Stimulated activated naive B cell treated with anti-CD40 and anti-IgM and Interleukin-4, amounts not matched to agents 10 μg/mL and 1 μg/mL and 100 μg/mL, for 72 hours (primary cell): Measurements from ENCODE around the gene SPECC1.
"Not testable (repeated sequence)": the region's sequence is repeated elsewhere in the genome, so short reads cannot be mapped to it uniquely, and the experiment has no call there.

Experiments used
- ATAC-seq, 2 donors: fragments of 150-1000 bp; cut with Tn5 transposase; replicated peaks; 2 replicates each; pipeline ENCODE4 v1.10.0; 2021; ENCODE audit warnings: moderate library complexity in 1 of 2
- DNase-seq: peaks from one replicate; pipeline ENCODE4 v3.0.0; 2021
- H3K27ac Mint-ChIP-seq: one replicate; pipeline ENCODE4 v1.8.0; 2022; ENCODE audit warnings: mild to moderate bottlenecking, mixed read lengths
- H3K27me3 Mint-ChIP-seq, 2 donors: one replicate each; pipeline ENCODE4 v1.8.0; 2022; ENCODE audit warnings: mixed read lengths in 2 of 2
- H3K36me3 Mint-ChIP-seq, 2 donors: one replicate each; pipeline ENCODE4 v1.8.0; 2022; ENCODE audit warnings: mixed read lengths in 2 of 2, mild to moderate bottlenecking in 1 of 2
- H3K4me1 Mint-ChIP-seq, 2 donors: one replicate each; pipeline ENCODE4 v1.8.0; 2022; ENCODE audit warnings: mixed read lengths in 2 of 2, mild to moderate bottlenecking in 1 of 2
- H3K4me3 Mint-ChIP-seq, 2 donors: one replicate each; pipeline ENCODE4 v1.8.0; 2022; ENCODE audit warnings: mild to moderate bottlenecking in 2 of 2, mixed read lengths in 2 of 2, moderate library complexity in 1 of 2
- H3K9me3 Mint-ChIP-seq, 2 donors: one replicate each; pipeline ENCODE4 v1.8.0; 2022; ENCODE audit warnings: mixed read lengths in 2 of 2, mild to moderate bottlenecking in 1 of 2

SPECC1 gene

DNA sequence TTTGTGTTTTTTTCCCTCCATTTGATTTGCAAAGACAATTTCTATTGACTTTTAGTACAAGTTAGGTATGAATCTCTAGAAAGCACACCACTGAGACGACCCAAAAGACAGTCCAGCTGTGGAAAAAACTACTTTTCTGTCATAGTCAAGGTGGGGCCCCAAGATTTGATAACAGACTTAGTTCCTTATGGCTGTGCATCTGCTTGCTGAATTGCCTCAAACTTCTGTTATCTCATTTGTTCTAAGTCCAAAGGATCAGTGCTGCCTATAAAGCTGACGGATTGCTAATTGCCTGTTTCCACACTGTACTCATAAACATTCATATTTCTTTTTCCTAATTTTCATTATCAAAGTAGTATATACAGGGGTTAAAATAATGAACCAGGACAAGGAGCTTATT, 180.8 kb downstream of the SPECC1 start:
- Mint-ChIP-seq H3K36me3 (peaks cover 0 to 3% of the 10 kb centered on the region in 2 donors), H3K27ac (no peak overlapping the region), H3K27me3 (no peaks in the 10 kb centered on the region), H3K4me1 (peaks cover 1 to 7% of the 10 kb centered on the region in 2 donors), H3K4me3 (no peak overlapping the region), H3K9me3 (peaks cover 0 to 3% of the 10 kb centered on the region in 2 donors)
- ATAC-seq = no peak
- DNase-seq = no peak

DNA sequence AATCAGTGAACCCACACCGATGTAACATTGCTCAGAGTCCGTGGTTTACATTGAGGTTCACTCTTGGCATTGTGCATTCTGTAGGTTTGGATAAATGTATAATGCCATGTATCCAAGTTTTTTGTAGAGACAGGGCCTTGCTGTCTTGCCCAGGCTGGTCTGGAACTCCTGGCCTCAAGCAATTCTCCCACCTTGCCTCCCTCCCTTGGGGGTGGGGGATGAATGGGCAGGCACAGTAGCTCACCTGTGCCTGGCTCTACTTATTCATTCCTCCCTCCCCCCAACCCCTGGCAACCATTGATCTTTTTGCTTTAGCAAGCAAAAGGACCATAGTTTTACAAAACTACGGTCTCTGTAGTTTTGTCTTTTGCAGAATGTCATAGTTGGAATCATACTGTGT, 181.4 kb downstream of the SPECC1 start:
- H3K4me1 Mint-ChIP-seq = peaks cover 1 to 7% of the 10 kb centered on the region in 2 donors
- H3K27ac Mint-ChIP-seq = no peak overlapping the region
- H3K27me3 Mint-ChIP-seq = no peaks in the 10 kb centered on the region
- no peak overlapping the region for H3K4me3 Mint-ChIP-seq
- DNase-seq (no peak), ATAC-seq (no peak)
- H3K9me3 Mint-ChIP-seq = peaks cover 0 to 4% of the 10 kb centered on the region in 2 donors
- H3K36me3 Mint-ChIP-seq = peaks cover 0 to 3% of the 10 kb centered on the region in 2 donors

- Mint-ChIP-seq H3K9me3 (peaks cover 3 to 6% of the 10 kb centered on the region in 2 donors), H3K4me1 (peaks cover 1 to 7% of the 10 kb centered on the region in 2 donors), H3K4me3 (no peak overlapping the region), H3K27me3 (no peaks in the 10 kb centered on the region), H3K27ac (no peak overlapping the region), H3K36me3 (peaks cover 2 to 5% of the 10 kb centered on the region in 2 donors)
- no peak for DNase-seq
- no peak for ATAC-seq
These were observed 181.9 kb downstream of the SPECC1 start for GRCh38 chr17:20191056-20191455.

DNA sequence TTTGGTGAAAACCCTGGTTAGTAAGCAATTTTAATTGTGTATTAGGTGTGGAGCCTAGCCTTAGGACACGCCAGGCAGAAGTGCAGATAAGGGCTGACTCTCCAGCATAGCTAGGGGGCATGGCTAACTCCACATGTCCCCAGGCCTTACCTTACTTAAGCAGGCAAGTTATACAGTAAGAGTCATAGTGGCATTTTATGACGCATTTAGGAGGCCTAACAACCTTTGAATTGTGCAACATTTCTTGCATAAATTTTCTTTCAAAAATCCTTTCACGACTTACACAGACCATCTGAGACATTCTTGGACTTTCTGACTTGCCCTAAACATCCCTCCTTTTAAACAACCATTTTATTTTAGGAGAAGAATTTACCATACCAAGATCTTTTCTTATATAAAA, 187.1 kb downstream of the SPECC1 start:
- H3K27ac Mint-ChIP-seq, DNase-seq, H3K4me3 Mint-ChIP-seq, H3K27me3 Mint-ChIP-seq, ATAC-seq, H3K4me1 Mint-ChIP-seq: not testable (repeated sequence)
- Mint-ChIP-seq H3K36me3 (peaks cover 12 to 16% of the 10 kb centered on the region in 2 donors), H3K9me3 (peaks cover 13 to 15% of the 10 kb centered on the region in 2 donors)

DNA sequence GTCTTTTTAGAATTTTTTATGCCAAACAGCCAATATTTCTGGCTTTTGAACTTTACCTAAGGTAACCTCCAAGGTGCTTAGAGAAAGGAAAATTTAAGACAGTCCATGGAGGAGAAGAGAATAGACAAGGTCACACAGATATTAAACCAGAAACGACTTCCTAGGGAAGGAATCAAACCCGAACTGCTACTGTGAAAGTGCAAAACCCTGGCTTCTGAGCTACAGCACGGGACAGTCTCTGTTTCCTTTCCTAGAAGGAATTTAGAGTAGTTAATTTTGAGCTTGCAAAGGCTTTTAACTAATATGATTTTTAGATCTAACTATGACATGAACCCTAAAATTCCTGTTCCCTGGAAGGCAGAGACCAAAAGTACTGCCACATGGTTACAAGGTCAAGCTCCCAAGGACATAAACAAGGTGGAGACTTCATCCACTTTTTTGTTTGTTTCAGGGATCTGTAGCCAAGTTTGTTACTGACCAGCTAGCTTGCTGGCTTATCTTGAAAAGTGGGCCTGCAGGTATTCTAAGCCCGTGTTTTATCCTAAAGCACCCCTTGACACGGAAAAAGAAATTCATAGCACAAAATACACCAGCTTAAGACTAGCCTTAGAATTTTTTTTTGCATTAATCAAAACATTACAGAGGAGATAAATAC, 188.2 kb downstream of the SPECC1 start:
- Mint-ChIP-seq H3K27me3 (no peaks in the 10 kb centered on the region), H3K27ac (no peak overlapping the region), H3K36me3 (peaks cover 12 to 16% of the 10 kb centered on the region in 2 donors), H3K9me3 (peaks cover 13 to 15% of the 10 kb centered on the region in 2 donors), H3K4me3 (no peak overlapping the region), H3K4me1 (peaks cover 2 to 9% of the 10 kb centered on the region in 2 donors)
- no peak for DNase-seq
- no peak for ATAC-seq

DNA sequence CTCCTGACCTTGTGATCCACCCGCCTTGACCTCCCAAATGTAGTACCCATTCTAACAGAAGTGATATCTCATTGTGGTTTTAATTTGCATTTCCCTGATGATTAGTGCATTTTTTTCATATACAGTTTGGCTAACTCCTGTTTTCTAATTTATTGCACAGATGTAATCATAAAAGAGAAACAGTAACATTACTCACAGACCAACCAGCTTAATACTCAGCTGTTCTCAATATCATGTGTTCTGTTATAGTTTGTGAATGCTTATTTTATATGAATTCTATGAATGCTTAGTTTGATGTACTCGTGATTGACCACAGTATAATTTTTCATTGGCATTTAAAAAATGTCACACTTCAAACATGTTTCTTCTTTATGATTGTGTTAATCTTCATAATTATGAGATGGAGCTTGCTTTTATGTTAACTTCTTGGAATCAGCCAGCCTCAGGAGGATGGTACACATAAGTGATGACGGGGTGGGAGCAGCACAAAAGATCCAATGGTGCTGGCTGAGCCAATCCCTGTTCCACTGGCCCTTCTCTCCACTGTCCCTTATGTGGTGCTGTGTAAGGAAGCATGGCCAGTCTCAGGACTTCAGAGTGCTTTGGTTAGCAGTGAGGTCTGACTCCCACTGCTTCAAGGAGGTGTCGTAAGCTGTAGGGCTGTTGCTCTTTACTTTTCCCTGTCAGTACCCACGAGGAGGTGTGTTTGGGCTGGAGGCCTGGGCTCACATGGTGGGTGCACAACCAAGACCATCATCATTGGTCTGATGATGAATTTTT, 191.0 kb downstream of the SPECC1 start:
- H3K4me3 Mint-ChIP-seq = no peak overlapping the region
- no peak for ATAC-seq
- no peak overlapping the region for H3K27ac Mint-ChIP-seq
- peaks cover 7 to 21% of the 10 kb centered on the region in 2 donors for H3K4me1 Mint-ChIP-seq
- peaks cover 9 to 25% of the 10 kb centered on the region in 2 donors for H3K36me3 Mint-ChIP-seq
- no peak for DNase-seq
- H3K27me3 Mint-ChIP-seq = no peaks in the 10 kb centered on the region
- H3K9me3 Mint-ChIP-seq = peaks cover 9 to 15% of the 10 kb centered on the region in 2 donors

DNA sequence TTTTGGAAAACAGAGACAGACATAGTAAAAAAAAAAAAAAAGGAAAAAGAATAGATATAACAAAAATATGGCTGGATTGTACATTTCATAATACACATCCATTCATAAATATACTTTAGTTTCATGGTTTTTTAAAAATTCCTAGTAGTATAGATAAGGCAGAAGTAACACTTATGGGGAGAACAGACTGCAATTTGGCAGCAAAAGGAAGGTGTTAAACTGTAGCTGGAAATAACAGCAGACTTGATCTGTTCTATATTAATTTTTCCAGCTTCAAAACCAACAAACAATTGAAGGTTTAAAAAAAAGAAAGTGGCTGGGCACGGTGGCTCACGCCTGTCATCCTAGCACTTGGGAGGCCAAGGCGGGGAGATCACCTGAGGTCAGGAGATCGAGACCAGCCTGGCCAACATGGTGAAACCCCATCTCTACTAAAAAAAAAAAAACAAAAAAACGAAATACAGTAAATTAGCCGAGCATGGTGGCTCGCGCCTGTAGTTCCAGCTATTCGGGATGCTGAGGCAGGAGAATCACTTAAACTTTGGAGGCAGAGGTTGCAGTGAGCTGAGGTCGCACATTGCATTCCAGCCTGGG, 191.8 kb downstream of the SPECC1 start:
- Mint-ChIP-seq H3K4me3 (no peak overlapping the region), H3K4me1 (peaks cover 9 to 21% of the 10 kb centered on the region in 2 donors), H3K36me3 (peaks cover 8 to 25% of the 10 kb centered on the region in 2 donors), H3K27me3 (no peaks in the 10 kb centered on the region), H3K27ac (no peak overlapping the region), H3K9me3 (peaks cover 8 to 13% of the 10 kb centered on the region in 2 donors)
- ATAC-seq (no peak), DNase-seq (no peak)

DNA sequence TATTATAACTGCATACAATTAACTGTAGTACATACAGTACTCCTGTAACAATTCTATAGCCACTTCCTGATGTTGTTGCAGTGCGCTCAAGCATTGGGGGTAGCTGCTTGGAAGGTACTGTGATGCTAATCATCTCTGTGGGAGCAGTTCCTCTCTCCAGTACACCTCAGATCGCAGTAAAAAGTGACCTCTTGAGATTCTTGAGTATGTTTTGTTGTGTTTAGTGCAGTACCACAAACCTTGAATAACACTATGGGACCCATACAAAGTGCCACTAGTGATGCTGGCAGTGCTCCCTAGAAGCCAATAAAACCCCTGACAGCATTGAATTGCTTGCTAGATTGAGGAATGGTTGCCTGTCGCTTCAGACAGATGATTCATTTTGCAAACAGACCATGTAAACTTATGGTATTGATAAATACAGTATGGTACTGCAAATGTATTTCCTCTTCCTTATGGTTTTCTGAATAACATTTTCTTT, 193.0 kb downstream of the SPECC1 start:
- Mint-ChIP-seq H3K4me1 (peaks cover 10 to 21% of the 10 kb centered on the region in 2 donors), H3K9me3 (peaks cover 7 to 10% of the 10 kb centered on the region in 2 donors), H3K27me3 (no peaks in the 10 kb centered on the region), H3K27ac (no peak overlapping the region), H3K36me3 (peaks cover 8 to 22% of the 10 kb centered on the region in 2 donors), H3K4me3 (no peak overlapping the region)
- no peak for DNase-seq
- ATAC-seq = peak; percentile 31 to 50

GRCh38 chr17:20203018-20203417, 193.9 kb downstream of the SPECC1 start:
- Mint-ChIP-seq H3K4me3 (no peak overlapping the region), H3K36me3 (peaks cover 4 to 16% of the 10 kb centered on the region in 2 donors), H3K27me3 (no peaks in the 10 kb centered on the region), H3K9me3 (peaks cover 6 to 9% of the 10 kb centered on the region in 2 donors), H3K27ac (no peak overlapping the region), H3K4me1 (peaks cover 10 to 20% of the 10 kb centered on the region in 2 donors)
- DNase-seq = no peak
- ATAC-seq = no peak

DNA sequence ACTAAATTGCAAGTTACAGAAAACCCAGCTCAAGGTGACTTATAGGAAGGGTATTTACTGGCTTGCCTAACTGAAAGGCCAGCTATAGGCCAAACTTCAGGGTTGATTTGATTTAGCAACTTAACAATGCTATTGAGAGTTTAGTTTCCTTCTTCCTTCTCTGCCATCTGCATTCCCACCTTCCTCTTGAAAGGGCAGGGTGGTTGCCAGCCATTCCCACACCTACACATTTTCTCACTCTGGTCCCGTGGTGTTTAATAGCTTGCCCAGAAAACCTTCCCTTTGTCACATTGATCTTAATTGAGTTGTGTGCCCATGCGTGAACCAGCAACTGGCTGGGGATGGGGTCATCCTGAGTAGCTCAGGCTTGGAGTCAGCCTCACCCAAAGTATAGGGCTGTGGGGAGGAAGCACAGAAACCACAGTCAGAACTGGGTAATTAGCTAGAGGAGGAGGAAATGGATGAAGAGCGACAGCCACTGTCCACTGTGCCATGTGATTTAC, 194.7 kb downstream of the SPECC1 start:
- Mint-ChIP-seq H3K4me3 (no peak overlapping the region), H3K27me3 (no peaks in the 10 kb centered on the region), H3K36me3 (peaks cover 0 to 11% of the 10 kb centered on the region in 2 donors), H3K9me3 (peaks cover under 1% of the 10 kb centered on the region in 2 donors), H3K4me1 (peaks cover 8 to 13% of the 10 kb centered on the region in 2 donors), H3K27ac (no peak overlapping the region)
- DNase-seq (no peak), ATAC-seq (peak; percentile 85 to 87)

DNA sequence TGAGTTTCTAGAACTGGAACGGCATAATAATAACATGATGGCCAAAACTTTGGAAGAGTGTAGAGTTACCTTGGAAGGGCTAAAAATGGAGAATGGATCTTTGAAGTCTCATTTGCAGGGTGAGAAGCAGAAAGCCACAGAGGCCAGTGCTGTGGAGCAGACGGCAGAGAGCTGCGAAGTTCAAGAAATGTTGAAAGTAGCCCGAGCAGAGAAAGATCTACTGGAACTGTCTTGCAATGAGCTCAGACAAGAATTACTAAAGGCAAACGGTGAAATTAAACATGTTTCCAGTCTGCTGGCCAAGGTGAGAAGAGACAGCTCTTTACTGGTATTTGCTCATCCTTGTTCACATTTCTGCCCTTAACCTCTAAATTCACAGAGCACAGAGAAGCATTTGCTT, 196.4 kb downstream of the SPECC1 start:
- H3K4me1 Mint-ChIP-seq = peaks cover 8 to 12% of the 10 kb centered on the region in 2 donors
- H3K9me3 Mint-ChIP-seq = no peaks in the 10 kb centered on the region
- peaks cover 0 to 13% of the 10 kb centered on the region in 2 donors for H3K36me3 Mint-ChIP-seq
- DNase-seq (no peak), ATAC-seq (no peak)
- H3K27me3 Mint-ChIP-seq = no peaks in the 10 kb centered on the region
- no peak overlapping the region for H3K4me3 Mint-ChIP-seq
- H3K27ac Mint-ChIP-seq = no peak overlapping the region

DNA sequence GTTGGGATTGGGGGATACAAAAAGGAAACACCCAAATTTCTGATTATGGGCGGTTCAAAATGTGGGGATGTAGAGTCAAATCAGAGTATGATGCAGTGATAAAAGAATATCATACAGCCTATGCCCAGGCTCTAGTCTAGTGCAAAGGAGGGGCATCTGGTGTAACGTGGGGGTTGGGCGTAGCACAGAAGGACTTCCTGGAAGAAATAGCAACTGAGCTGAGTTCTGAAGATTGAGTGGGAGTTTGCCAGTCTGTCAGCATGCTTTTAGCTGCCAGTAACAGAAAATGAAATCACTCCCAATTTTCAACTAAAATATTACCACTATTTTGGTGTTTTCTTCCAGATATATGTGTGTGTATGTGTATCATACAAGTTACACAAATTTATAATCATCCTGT, 196.9 kb downstream of the SPECC1 start:
- H3K27me3 Mint-ChIP-seq = no peaks in the 10 kb centered on the region
- H3K4me3 Mint-ChIP-seq = no peak overlapping the region
- H3K27ac Mint-ChIP-seq = no peak overlapping the region
- DNase-seq (no peak), ATAC-seq (no peak)
- H3K4me1 Mint-ChIP-seq = peaks cover 8 to 12% of the 10 kb centered on the region in 2 donors
- peaks cover 0 to 14% of the 10 kb centered on the region in 2 donors for H3K36me3 Mint-ChIP-seq
- no peaks in the 10 kb centered on the region for H3K9me3 Mint-ChIP-seq

GRCh38 chr17:20206591-20206990, 197.4 kb downstream of the SPECC1 start:
- H3K4me3 Mint-ChIP-seq = no peak overlapping the region
- DNase-seq (no peak), ATAC-seq (no peak)
- H3K9me3 Mint-ChIP-seq = peaks cover 0 to under 1% of the 10 kb centered on the region in 2 donors
- no peaks in the 10 kb centered on the region for H3K27me3 Mint-ChIP-seq
- H3K27ac Mint-ChIP-seq = no peak overlapping the region
- peaks cover 0 to 14% of the 10 kb centered on the region in 2 donors for H3K36me3 Mint-ChIP-seq
- peaks cover 8 to 12% of the 10 kb centered on the region in 2 donors for H3K4me1 Mint-ChIP-seq

GRCh38 chr17:20207262-20207985, 198.3 kb downstream of the SPECC1 start:
- no peaks in the 10 kb centered on the region for H3K27me3 Mint-ChIP-seq
- no peak overlapping the region for H3K27ac Mint-ChIP-seq
- ATAC-seq = no peak
- peaks cover 4 to 8% of the 10 kb centered on the region in 2 donors for H3K9me3 Mint-ChIP-seq
- peaks cover 8 to 22% of the 10 kb centered on the region in 2 donors for H3K36me3 Mint-ChIP-seq
- H3K4me1 Mint-ChIP-seq = peaks cover 8 to 12% of the 10 kb centered on the region in 2 donors
- DNase-seq = no peak
- no peak overlapping the region for H3K4me3 Mint-ChIP-seq
